Measurements from ENCODE around the gene ABCD1.
A peak's percentile ranks its signal among the peaks of the same experiment; 100 is the strongest.
"Not testable (repeated sequence)": the region's sequence is repeated elsewhere in the genome, so short reads cannot be mapped to it uniquely, and the experiment has no call there.

ABCD1 gene

GRCh38 chrX:153734871-153735270 lies 10.2 kb downstream of the ABCD1 start:
- DNase-seq (ENCODE audit: low spot score) = no peak

DNA sequence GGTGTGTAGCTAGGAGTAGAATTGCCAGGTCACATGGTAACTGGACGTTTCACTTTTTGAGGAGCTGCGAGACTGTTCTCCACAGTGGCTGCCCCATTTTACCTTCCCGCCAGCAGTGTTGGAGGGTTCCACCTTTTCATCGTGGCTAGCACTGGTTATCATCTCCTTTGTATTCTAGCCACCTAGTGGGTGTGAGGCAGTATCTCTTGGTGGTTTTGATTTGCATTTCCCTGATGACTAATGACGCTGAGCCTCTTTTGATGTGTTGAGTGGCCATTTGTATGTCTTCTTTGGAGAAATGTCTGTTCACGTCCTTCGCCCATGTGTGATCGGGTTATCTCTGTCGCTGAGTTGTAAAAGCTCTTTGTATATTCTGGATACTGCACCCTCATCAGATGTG lies 10.6 kb downstream of the ABCD1 start:
- no peak for DNase-seq (ENCODE audit: low spot score)

DNA sequence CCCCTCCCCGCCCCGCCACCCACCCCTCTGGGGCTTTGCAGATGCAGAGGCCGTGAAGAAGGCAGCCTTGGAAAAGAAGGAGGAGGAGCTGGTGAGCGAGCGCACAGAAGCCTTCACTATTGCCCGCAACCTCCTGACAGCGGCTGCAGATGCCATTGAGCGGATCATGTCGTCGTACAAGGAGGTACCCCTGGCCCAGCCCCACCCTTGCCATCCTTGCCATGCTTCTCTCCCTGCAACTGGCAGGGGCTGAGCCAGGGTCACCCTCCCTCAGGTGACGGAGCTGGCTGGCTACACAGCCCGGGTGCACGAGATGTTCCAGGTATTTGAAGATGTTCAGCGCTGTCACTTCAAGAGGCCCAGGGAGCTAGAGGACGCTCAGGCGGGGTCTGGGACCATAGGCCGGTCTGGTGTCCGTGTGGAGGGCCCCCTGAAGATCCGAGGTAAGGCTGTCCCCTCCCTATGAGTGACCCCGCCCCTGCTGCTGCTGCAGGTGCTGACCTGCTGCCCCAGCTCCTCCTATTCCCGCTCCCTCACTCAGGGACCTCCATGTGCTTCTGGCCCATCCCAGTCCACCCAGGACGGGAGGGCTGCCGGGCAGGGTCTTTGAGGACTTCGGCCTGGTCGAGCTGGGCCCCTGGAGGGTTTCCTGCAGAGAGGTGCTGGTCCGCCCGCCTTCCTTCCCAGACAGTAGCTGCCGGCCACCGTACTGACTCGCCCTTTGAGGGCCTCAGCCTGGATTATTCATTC lies 11.6 kb downstream of the ABCD1 start:
- DNase-seq (ENCODE audit: low spot score) = no peak

- DNase-seq (ENCODE audit: low spot score) = no peak
Measured at GRCh38 chrX:153736871-153737441, 12.3 kb downstream of the ABCD1 start.

DNA sequence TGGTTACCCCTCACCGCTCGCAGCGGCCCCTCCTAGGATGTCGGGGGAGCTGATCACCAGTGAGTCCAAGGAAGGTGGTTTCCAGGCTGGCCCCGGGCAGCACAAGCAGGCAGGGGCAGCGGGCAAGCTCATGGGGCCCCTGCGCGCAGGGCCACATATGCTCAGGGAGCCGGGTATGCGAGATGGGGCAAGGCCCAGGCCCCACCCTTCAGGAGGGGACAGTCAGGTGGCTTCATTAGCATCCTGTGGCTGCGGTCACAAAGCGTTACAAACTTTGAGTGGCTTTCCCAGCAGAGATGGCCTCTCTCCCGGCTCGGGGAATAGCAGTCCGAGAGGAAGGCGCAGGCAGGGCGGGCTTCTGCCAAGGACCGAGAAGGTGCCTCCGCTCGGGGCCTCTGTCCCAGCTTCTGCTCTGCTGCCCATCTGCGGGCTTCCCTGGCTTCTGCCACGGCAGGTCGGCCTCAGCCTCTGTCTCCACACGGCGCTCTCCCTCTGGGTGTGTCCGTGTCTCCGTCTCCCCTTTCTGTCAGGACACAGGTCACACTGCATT lies 13.5 kb downstream of the ABCD1 start:
- DNase-seq (ENCODE audit: low spot score) = no peak

GRCh38 chrX:153739754-153740486 lies 15.3 kb downstream of the ABCD1 start:
- no peak for DNase-seq (ENCODE audit: low spot score)

- DNase-seq (ENCODE audit: low spot score) = no peak
Measured at GRCh38 chrX:153740631-153741222, 16.1 kb downstream of the ABCD1 start.

- no peak for DNase-seq (ENCODE audit: low spot score)
Measured at GRCh38 chrX:153741446-153741845, 16.8 kb downstream of the ABCD1 start.

GRCh38 chrX:153742111-153742510 lies 17.5 kb downstream of the ABCD1 start:
- not testable (repeated sequence) for DNase-seq (ENCODE audit: low spot score)

DNA sequence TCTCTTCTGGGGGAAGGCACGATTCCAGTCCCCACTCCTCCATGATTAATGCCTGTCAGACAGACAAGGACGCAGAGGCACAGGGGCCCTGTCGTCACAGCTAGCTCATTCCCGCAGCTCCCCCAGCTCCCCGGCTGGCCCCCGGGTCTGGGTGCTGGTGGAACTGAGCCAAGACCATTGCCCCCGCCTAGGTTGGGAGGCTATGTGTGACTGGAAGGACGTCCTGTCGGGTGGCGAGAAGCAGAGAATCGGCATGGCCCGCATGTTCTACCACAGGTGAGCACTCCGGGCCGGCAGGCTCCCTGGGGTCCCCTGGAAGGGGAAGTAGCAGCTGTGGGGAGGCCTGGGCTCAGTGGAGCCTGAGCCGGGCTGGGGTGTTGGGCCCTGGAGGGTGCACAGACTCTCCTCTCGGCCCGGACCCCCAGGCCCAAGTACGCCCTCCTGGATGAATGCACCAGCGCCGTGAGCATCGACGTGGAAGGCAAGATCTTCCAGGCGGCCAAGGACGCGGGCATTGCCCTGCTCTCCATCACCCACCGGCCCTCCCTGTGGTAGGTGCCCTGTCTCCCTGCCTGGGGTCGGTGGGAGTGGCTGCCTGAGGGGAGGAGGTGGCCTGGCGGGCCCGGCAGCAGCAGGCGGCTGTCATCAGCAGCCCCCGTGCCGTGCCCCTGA lies 18.3 kb downstream of the ABCD1 start:
- not testable (repeated sequence) for DNase-seq (ENCODE audit: low spot score)

GRCh38 chrX:153743468-153744209 lies 19.0 kb downstream of the ABCD1 start:
- DNase-seq (ENCODE audit: low spot score) = not testable (repeated sequence)

DNA sequence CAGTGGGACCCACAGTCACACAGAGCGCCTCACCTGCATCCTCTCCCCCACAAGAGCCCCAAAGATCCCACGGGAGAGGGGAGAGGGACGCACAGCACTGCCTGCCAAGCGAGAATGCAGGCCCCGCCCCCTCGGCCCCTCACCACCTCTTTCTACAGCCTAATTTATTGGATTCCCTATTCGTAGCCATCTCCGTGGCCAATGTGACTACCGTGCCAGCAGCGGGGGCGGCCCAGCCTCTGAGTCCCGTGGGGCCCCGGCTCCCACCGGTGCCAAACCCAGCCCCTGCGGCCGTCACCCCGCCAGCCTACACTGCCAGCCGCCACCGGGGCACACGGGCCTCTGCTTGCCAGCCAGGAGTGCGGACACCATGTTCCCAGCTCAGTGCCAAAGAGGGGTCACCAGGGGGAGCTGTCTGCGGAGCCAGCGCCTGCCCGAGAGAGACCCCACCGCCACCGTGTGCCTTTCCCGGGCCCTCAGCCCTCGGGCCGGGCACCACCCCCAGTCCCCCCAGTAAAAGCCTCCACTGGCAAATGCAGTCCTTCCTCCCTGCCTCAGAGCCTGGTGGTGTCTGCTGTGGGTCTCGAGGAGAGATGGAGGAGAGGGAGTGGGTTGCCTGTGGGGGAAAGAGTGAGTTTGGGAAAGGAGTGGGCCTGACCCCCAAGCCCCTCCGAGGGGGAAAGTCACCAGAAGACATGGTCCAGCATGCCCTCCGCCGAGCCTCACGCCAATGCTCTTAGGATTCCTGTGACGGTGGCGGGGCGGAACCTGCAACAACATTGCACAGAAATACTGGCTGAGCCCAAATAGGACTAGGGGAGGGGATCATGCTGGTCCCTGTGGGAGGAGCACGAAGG lies 19.8 kb downstream of the ABCD1 start:
- DNase-seq (ENCODE audit: low spot score) = no peak

GRCh38 chrX:153745067-153745433 lies 20.4 kb downstream of the ABCD1 start:
- not testable (repeated sequence) for DNase-seq (ENCODE audit: low spot score)

DNA sequence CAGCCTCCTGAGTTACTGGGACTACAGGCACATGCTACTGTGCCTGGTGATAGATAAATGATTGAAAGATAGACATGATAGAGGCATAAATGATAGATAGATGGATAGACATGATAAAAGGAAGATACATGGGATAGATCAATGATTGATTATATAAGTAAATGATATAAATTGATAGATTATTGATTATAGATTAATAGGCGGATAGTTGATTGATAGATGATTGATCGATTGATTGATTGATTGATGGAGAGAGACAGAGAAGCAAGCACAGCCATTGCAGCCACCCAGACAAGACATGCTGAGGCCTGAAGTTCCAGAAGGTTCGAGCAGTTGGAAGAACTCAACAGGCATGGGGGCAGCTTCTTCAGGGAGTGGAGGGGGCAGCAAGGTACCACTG lies 21.7 kb downstream of the ABCD1 start:
- no peak for DNase-seq (ENCODE audit: low spot score)

GRCh38 chrX:153746991-153747390 lies 22.3 kb downstream of the ABCD1 start:
- DNase-seq (ENCODE audit: low spot score) = not testable (repeated sequence)

DNA sequence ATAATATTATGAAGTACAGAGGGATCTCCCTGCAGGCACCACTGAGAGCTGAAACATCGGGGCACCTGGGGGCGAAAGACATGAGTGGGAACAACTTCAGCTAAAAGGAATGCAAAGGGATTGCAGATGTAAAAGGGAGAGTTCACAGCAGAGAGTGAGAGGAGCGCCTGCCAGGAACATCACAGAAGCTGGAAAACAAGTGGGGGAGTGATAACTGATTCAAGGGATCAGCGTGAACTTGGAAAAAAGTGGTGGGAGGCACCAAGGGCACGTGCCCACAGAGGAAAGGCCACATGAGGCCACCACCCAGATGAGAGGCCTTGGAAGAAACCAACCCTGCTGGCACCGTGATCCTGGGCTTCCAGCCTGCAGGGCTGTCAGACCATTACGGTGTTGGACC lies 24.4 kb downstream of the ABCD1 start:
- not testable (repeated sequence) for DNase-seq (ENCODE audit: low spot score)

- peak; percentile 3 for DNase-seq (ENCODE audit: low spot score)
Measured at GRCh38 chrX:153750127-153750774, 25.6 kb downstream of the ABCD1 start.

GRCh38 chrX:153755136-153755535 lies 30.5 kb downstream of the ABCD1 start:
- DNase-seq (ENCODE audit: low spot score) = no peak

DNA sequence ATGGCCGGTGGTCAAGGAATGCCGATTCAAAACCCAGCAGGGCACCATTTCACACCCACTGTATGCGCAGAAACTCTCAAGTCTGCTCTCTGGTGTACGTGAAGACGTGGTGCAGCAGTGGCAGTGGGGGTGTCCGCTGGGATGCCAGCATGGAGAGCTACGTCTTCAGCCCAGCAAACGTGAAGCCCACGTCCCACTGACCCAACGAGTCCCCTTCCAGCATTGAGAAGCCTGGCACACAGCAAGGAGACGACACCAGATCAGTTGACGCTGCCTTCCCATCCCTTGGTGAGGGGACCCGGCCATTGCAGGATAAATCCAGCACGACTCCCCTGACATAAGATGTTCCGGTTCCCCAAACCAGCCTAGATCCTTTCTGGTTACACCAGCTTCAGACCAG lies 37.2 kb downstream of the ABCD1 start:
- DNase-seq (ENCODE audit: low spot score) = peak; percentile 18

Measured in left forelimb (tissue), 1 donor.